Measurements from ENCODE around the gene KDM2A.

The KDM2A gene

DNA sequence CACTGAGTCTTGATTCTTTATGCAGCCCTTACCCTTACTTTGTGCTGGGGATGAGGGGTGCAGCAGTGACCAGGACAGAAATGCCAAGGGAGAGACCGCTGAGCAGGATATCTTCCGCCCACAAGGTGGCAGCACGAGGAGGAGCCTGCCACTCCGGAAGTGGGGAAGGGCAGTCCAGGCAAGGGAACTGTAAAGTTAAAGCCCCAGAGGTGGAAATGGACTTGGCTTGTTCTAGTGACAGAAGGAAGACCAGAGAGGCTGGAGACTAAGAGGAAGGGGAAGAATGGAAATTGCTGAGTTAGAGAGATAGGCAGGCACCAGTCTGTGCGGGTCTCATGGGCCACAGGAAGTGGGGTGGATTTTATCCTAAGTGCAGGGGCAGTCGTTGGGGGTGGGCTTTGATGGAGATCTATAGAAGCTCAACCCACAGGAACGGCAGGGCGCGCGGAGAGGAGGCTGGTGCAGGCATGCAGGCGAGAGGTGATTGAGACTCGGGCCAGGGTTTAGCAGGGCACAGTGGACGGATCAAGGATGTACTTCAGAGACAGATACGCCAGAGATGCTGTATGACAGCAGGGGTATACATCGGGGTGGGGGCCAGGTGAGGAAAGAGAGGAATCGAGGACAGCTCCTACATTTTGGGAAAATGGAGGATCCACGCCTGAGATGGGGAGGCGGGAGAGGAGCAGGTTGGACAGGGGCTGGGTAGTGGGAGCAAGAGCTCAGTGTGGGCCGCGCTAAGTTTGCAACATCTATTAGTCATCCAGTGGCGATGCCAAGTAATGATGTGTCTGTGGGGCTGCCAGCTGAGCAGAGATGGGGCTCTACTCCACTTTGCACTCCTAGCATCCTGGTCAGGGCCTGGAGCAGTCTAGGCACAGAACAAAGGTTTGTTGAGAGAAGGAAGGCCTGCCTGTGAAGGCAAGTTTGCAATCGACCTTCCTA is 143.9 kb downstream of the KDM2A start:
- TF ChIP-seq, protein P1, sequence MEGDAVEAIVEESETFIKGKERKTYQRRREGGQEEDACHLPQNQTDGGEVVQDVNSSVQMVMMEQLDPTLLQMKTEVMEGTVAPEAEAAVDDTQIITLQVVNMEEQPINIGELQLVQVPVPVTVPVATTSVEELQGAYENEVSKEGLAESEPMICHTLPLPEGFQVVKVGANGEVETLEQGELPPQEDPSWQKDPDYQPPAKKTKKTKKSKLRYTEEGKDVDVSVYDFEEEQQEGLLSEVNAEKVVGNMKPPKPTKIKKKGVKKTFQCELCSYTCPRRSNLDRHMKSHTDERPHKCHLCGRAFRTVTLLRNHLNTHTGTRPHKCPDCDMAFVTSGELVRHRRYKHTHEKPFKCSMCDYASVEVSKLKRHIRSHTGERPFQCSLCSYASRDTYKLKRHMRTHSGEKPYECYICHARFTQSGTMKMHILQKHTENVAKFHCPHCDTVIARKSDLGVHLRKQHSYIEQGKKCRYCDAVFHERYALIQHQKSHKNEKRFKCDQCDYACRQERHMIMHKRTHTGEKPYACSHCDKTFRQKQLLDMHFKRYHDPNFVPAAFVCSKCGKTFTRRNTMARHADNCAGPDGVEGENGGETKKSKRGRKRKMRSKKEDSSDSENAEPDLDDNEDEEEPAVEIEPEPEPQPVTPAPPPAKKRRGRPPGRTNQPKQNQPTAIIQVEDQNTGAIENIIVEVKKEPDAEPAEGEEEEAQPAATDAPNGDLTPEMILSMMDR (IDR thresholded peaks at IDR 0.05; ENCODE audit: control insufficient read depth, insufficient read depth, low read depth, low read length, missing control alignments) = peak; percentile 86
- DNase-seq (ENCODE audit: low read depth) = peak; percentile 56
- H3K4me3 ChIP-seq (ENCODE audit: control insufficient read depth, low read depth, low read length) = no peak overlapping the region

GRCh38 chr11:67264260-67264659 is 145.2 kb downstream of the KDM2A start:
- no peak for DNase-seq (ENCODE audit: low read depth)
- TF ChIP-seq, protein P1 (IDR thresholded peaks at IDR 0.05; ENCODE audit: control insufficient read depth, insufficient read depth, low read depth, low read length, missing control alignments) = no peak
- no peak overlapping the region for H3K4me3 ChIP-seq (ENCODE audit: control insufficient read depth, low read depth, low read length)

DNA sequence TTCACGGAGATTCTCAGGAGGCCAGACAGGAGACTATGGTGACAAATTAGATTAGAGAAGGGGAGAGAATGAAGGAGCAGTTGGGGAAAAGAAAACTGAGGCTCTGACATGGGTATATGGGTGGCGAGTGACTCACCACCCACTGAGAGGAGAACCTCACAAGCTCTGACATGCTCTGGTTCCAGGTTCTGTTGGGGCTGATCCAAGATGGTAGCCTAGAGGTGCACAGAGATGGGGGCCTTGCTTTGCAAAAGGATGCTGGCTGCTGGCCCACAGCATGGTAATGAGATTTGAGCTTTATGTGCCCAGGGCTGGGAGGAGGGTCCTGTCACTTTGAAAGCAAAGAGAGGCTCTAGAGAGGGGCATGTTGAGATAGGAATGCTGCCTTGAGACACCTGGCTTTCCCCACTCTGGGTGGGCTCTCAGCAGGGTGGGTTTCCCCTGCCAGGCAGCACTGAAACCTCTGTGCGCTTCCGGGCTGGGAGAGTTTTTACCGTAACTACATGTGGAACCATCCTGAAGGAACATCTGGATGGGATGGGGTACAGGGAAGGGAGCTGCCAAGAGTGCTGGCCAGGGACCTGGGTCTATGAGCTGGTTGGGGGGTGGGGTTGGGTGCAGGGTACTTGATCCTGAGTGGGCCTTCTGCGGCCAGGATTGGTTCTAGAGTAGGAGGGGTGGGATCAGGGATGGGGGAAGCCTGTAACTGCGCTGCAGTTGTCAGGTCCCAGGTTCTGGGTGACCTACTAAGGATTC is 146.0 kb downstream of the KDM2A start:
- H3K4me3 ChIP-seq (ENCODE audit: control insufficient read depth, low read depth, low read length) = no peak overlapping the region
- TF ChIP-seq, protein P1 (IDR thresholded peaks at IDR 0.05; ENCODE audit: control insufficient read depth, insufficient read depth, low read depth, low read length, missing control alignments) = no peak
- no peak for DNase-seq (ENCODE audit: low read depth)

DNA sequence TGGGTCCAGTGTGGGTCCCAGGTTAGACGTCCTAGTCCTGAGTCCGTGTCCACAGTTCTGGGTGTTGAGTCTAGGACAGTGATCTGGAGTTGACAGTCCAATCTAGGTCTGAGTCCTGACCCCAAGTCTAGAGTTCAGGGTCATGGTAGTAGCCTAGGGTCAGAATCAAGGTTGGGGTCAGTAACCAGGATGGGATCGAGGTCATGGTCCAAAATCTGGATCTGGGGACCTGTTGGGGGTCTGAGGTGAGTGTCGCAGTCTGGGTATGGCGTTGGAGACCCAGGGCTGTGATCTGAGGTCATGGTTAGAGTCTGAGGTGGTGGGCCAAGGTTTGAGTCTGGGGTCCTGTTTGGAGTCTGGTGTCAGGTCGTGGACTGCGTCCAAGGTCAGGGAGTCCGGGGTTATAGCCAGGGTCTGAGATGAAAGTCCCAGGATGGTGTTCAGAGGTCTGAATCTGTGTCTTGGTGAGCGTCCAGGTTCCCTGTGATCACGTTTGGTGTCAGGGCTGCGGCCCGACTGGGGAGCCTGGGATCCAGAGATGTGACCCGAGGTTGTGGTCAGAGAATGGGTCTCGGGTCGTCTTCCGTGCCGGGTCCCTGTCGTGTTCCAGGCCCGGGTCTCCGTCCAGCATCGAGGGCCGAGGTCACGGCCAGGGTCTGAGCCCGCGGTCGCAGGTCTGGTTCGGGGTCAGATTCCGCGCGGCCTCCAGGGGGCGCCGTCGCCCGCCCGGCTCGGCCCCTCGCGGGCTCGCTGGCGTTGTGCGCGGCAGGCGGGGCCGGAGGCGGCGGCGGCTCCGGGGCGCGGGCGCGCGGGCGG is 146.8 kb downstream of the KDM2A start:
- no peak for DNase-seq (ENCODE audit: low read depth)
- TF ChIP-seq, protein P1 (IDR thresholded peaks at IDR 0.05; ENCODE audit: control insufficient read depth, insufficient read depth, low read depth, low read length, missing control alignments) = peak; percentile 57
- H3K4me3 ChIP-seq (ENCODE audit: control insufficient read depth, low read depth, low read length) = peak overlapping the region; percentile 37

DNA sequence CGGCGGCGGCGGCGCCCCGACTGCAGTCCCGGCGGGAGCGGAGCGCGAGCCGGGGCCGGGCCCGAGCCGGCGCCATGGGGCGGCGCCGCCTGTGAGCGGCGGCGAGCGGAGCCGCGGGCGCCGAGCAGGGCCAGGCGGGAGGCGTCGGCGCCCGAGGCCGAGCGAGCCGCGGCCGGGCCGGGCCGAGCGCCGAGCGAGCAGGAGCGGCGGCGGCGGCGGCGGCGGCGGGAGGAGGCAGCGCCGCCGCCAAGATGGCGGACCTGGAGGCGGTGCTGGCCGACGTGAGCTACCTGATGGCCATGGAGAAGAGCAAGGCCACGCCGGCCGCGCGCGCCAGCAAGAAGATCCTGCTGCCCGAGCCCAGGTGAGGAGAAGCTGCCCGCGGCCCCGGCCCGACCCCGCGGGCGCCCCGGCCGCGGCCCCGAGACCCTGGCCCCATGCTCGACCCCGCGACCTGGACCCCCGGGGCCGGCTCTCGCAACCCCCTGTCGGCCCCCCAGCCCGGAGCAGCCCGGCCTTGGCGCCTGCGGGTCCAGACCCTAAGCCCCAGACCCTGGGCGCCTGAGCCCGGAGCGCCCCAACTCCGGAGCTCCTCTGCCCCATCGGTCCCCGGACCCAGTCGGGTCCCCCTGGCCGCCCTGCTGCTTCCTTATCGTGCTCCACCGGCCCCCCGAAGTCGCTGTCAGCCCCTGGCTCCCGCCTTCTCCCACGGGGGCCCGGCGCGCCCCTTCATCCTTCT is 147.6 kb downstream of the KDM2A start, which contains the start of gene GRK2:
TSS of gene GRK2 (plus strand) at position 25 of the 739 bp plus-strand sequence. CDS start at position 252, 227 bp downstream.
- peak within 1 kb of the TSS; percentile 83 for H3K4me3 ChIP-seq (ENCODE audit: control insufficient read depth, low read depth, low read length)
- TF ChIP-seq, protein P1 (IDR thresholded peaks at IDR 0.05; ENCODE audit: control insufficient read depth, insufficient read depth, low read depth, low read length, missing control alignments) = no peak
- DNase-seq (ENCODE audit: low read depth) = no peak
